GM10248 (cell line): ENCODE data around the gene CAPS2.

ENCODE experiments used
- CTCF ChIA-PET: fragments of 300-600 bp; sonication (Branson Sonifier 250); formaldehyde crosslinking; extraction: SDS; loops from one replicate; lab custom pipeline; 2021; ENCODE audit warnings: antibody characterized with exemption; lab: Yijun Ruan, JAX
- POLR2A ChIA-PET: fragments of 350-650 bp; sonication (Branson Sonifier 250); formaldehyde crosslinking; extraction: SDS; loops from one replicate; lab custom pipeline; 2020; ENCODE audit warnings: antibody characterized with exemption; lab: Yijun Ruan, JAX
- DNase-seq: peaks from one replicate; pipeline ENCODE4 v3.0.0; 2012; ENCODE audit errors: extremely low spot score
- TF ChIP-seq, protein P1 (sequence below): IDR thresholded peaks from 2 replicates; pipeline ENCODE4 v1.5.1; 2012; ENCODE audit warnings: mild to moderate bottlenecking, low read depth; ENCODE audit errors: extremely low read depth, missing control alignments, control extremely low read depth

Gene CAPS2

DNA sequence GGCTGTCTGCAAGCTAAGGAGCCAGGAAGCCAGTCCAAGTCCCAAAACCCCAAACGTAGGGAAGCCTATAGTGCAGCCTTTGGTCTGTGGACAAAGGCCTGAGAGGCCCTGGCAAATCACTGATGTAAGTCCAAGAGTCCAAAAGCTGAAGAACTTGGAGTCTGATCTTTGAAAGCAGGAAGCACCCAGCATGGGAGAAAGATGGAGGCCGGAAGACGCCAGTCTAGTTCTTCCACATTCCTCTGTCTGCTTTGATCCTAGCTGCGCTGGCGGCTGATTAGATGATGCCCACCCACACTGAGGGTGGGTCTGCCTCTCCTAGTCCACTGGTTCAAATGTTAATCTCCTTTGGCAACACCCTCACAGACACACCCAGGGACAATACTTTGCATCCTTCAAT, 58.5 kb downstream of the CAPS2 start:
- no peak for DNase-seq
- TF ChIP-seq, protein P1, sequence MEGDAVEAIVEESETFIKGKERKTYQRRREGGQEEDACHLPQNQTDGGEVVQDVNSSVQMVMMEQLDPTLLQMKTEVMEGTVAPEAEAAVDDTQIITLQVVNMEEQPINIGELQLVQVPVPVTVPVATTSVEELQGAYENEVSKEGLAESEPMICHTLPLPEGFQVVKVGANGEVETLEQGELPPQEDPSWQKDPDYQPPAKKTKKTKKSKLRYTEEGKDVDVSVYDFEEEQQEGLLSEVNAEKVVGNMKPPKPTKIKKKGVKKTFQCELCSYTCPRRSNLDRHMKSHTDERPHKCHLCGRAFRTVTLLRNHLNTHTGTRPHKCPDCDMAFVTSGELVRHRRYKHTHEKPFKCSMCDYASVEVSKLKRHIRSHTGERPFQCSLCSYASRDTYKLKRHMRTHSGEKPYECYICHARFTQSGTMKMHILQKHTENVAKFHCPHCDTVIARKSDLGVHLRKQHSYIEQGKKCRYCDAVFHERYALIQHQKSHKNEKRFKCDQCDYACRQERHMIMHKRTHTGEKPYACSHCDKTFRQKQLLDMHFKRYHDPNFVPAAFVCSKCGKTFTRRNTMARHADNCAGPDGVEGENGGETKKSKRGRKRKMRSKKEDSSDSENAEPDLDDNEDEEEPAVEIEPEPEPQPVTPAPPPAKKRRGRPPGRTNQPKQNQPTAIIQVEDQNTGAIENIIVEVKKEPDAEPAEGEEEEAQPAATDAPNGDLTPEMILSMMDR, result no peak
- POLR2A ChIA-PET, result no interaction called here
- CTCF ChIA-PET, result no interaction called here

GRCh38 chr12:75270157-75270556, 60.0 kb downstream of the CAPS2 start:
- POLR2A ChIA-PET, result no interaction called here
- TF ChIP-seq, protein P1, result no peak
- DNase-seq, result no peak
- CTCF ChIA-PET, result no interaction called here

DNA sequence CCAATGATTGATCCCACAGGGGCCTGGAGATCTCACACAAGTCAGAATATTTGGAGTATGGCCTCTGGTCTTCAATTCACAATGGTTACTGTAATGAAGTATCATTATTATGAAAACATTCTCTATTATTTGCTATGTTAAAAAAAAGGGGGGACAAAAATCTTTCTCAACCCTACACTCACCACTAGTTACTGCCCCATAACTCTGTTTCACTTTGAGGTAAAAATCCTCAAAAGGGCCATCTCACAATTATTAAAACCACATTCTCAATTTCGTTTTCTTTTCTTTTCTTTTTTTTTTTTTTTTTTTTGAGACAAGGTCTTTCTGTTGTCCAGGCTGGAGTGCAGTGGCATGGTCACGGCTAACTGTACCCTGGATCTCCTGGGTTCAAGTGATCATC, 60.9 kb downstream of the CAPS2 start:
- CTCF ChIA-PET, result no interaction called here
- POLR2A ChIA-PET, result no interaction called here
- no peak for DNase-seq
- TF ChIP-seq, protein P1, result no peak

DNA sequence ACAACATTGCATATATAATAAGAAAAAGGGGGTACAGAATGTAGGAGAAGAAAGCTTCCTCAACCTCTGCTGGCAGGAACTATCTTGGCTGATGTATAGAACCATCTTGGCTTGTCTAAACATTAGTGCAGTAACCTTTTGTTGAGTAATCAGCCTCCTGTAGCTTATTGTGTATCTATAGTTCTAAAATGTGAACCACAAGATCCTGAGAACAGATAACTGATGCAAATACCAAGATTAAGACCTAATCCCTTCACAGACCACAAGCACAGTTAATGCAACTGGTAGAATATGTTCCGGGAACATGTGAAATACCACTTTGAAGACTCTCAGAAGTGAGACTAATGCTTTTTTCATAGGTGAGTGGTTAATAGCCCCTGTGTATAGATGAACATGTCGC, 69.8 kb downstream of the CAPS2 start:
- CTCF ChIA-PET, result interaction anchor here (1.5 kb wide), 1 partner anchor 9 kb away, joined by 5 read pairs; no protein-coding TSS in a partner anchor
- POLR2A ChIA-PET, result interaction anchor here (0.6 kb wide), 1 partner anchor 1694 kb away, joined by 3 read pairs; no protein-coding TSS in a partner anchor
- DNase-seq, result no peak
- TF ChIP-seq, protein P1, result no peak

DNA sequence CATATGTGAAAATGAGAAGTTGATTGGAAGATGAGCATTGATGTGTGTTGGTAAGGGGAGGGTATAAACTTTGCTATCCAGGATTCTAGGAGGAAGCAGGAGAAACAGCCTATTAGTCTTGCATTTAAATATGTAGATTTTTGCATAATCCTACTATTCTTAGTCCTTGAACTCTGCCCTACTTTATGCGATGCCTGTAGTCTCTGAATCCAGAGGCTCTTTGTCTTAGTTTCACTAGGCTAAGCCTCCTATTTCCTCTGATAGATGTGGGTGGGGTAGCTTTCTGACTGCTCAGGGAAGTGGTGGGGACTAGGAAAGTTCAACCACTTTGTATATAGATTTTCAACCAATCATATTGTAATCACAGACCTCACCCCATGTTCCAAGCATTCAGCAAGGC, 71.0 kb downstream of the CAPS2 start:
- no peak for DNase-seq
- ChIA-PET POLR2A (no interaction called here), CTCF (interaction anchor here (1.5 kb wide), 1 partner anchor 8 kb away, joined by 5 read pairs; no protein-coding TSS in a partner anchor)
- TF ChIP-seq, protein P1, result no peak

GRCh38 chr12:75257510-75257909, 72.6 kb downstream of the CAPS2 start:
- TF ChIP-seq, protein P1, result no peak
- no peak for DNase-seq
- POLR2A ChIA-PET, result no interaction called here
- CTCF ChIA-PET, result no interaction called here
